Activated B cell treated with CpG ODN at 0.5 μM for 24 hours (primary cell): ENCODE measurements around the gene WDR75. TPM values are rescaled to one million over a fixed set of nuclear protein-coding genes. Genes with fewer than 3 reads are reported as not detected.

ENCODE experiments used
- ATAC-seq: fragments of 200-7000 bp; cut with Tn5 transposase; one replicate; pipeline ENCODE4 v1.10.0; 2021; ENCODE audit warnings: low read depth, mild to moderate bottlenecking, moderate library complexity
- CTCF ChIA-PET: fragments of 350-600 bp; sonication (Branson Sonifier 250); formaldehyde crosslinking; loops from one replicate; lab custom pipeline; 2021; ENCODE audit warnings: antibody characterized with exemption; lab: Charles Lee
- POLR2A ChIA-PET: fragments of 350-600 bp; sonication (Branson Sonifier 250); formaldehyde crosslinking; loops from one replicate; lab custom pipeline; 2021; ENCODE audit warnings: antibody characterized with exemption; lab: Charles Lee
- DNase-seq: peaks from one replicate; pipeline ENCODE4 v3.0.0; 2022
- H3K27ac Mint-ChIP-seq: one replicate; pipeline ENCODE4 v1.8.0; 2020; ENCODE audit warnings: mixed read lengths
- H3K27me3 Mint-ChIP-seq: one replicate; pipeline ENCODE4 v1.8.0; 2021; ENCODE audit warnings: mixed read lengths
- H3K36me3 Mint-ChIP-seq: one replicate; pipeline ENCODE4 v1.8.0; 2021; ENCODE audit warnings: low read depth, mixed read lengths
- H3K4me1 Mint-ChIP-seq: one replicate; pipeline ENCODE4 v1.8.0; 2021; ENCODE audit warnings: mixed read lengths
- H3K4me3 Mint-ChIP-seq: one replicate; pipeline ENCODE4 v1.8.0; 2020; ENCODE audit warnings: mild to moderate bottlenecking, mixed read lengths
- H3K9me3 Mint-ChIP-seq: one replicate; pipeline ENCODE4 v1.8.0; 2020; ENCODE audit warnings: mixed read lengths
- intact Hi-C: fragments of 100-400 bp; cut with micrococcal nuclease; formaldehyde crosslinking; loops from one replicate; pipeline ENCODE4 v1.15.1; 2024
- total RNA-seq: library from RNA; stranded (reverse); gene quantifications from 2 replicates; pipeline ENCODE4 v1.2.3, GENCODE V29; 2022
- TF ChIP-seq, protein P1 (sequence below): fragments of 200-600 bp; IDR thresholded peaks from one replicate; pipeline ENCODE4 v1.8.0; 2022; ENCODE audit warnings: antibody characterized with exemption, mild to moderate bottlenecking

The WDR75 gene
- total RNA-seq, 1 donor from 2014 or later = 61.2 TPM

DNA sequence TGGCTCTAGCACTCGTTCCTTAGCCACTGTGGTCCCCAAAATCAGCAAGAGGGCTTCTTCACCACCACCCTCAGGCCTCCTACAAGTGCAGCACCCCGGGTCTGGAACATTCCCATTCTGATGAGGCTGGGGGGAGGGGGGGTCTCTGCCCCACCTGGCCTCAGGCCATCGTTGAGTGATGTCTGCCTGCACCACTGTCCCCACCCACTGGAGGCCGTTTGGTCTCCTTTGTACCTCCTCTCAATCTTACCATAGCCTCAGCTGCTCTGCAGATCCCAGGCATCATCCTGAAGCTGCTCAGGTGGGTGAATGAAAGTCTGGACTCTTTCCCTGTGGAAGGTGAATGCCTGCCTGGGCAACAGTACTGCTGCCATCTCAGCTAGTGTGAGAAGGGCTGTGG lies 42.3 kb downstream of the WDR75 start:
- DNase-seq (no peak), ATAC-seq (no peak)
- Mint-ChIP-seq H3K9me3 (no peaks in the 10 kb centered on the region), H3K27ac (no peak overlapping the region), H3K36me3 (no peaks in the 10 kb centered on the region), H3K4me3 (no peak overlapping the region), H3K4me1 (no peaks in the 10 kb centered on the region), H3K27me3 (peaks cover 2% of the 10 kb centered on the region)
- CTCF ChIA-PET = no interaction called here
- TF ChIP-seq, protein P1, sequence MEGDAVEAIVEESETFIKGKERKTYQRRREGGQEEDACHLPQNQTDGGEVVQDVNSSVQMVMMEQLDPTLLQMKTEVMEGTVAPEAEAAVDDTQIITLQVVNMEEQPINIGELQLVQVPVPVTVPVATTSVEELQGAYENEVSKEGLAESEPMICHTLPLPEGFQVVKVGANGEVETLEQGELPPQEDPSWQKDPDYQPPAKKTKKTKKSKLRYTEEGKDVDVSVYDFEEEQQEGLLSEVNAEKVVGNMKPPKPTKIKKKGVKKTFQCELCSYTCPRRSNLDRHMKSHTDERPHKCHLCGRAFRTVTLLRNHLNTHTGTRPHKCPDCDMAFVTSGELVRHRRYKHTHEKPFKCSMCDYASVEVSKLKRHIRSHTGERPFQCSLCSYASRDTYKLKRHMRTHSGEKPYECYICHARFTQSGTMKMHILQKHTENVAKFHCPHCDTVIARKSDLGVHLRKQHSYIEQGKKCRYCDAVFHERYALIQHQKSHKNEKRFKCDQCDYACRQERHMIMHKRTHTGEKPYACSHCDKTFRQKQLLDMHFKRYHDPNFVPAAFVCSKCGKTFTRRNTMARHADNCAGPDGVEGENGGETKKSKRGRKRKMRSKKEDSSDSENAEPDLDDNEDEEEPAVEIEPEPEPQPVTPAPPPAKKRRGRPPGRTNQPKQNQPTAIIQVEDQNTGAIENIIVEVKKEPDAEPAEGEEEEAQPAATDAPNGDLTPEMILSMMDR = no peak
- POLR2A ChIA-PET = no interaction called here
- intact Hi-C loops = no loop called here

DNA sequence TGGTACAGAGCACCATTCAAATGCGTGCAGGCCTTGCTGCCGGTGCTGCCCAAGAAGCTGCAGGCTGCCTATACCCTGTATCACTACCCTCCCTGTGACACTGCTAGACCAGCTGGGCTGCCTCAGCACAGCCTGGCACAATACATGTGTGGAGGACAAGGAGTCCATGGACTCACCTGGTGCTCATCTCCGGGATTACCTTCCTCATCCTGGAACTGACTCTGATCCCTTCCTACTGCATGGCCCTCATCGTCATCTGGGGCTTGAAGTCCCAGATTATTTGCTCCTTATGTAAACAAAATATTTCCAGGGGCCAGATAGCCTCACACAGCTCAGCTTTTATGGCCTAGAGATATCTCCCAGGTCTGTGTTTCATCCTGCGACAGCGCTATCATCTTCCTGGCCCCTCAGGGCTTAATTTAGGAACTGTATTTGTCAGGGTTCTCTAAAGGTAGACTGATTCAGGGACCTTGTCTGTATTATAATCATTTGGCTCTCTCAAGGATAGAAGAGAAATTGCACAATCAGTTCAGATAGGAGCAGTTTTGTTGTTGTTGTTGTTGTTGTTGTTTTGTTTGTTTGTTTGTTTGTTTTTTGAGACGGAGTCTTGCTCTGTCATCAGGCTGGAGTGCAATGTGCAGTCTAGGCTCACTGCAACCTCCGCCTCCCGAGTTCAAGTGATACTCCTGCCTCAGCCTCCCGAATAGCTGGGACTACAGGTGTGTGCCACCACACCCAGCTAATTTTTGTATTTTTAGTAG lies 42.9 kb downstream of the WDR75 start:
- TF ChIP-seq, protein P1 = no peak
- Mint-ChIP-seq H3K27me3 (peaks cover 2% of the 10 kb centered on the region), H3K36me3 (no peaks in the 10 kb centered on the region), H3K4me3 (no peak overlapping the region), H3K27ac (no peak overlapping the region), H3K9me3 (no peaks in the 10 kb centered on the region), H3K4me1 (no peaks in the 10 kb centered on the region)
- no peak for ATAC-seq
- DNase-seq = no peak
- intact Hi-C loops = no loop called here
- CTCF ChIA-PET = no interaction called here
- POLR2A ChIA-PET = no interaction called here

DNA sequence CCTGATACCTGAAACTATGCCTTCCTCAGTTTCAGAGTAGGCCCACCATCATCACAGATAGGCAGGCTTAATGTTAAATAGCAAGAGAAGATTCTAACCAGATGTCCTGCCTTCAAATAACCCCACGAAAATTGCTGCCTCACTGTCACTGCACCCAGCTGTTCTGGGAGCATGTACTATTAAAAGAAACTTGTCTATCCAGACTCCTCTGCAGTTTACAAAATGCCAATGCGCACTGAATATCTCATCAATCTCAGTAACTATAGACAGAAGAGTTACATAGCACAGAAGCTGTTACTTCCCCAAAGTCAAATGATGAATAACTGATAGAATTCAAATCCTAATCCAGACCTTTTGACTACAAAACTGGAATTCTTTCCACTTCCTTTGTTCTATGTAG lies 43.9 kb downstream of the WDR75 start:
- H3K9me3 Mint-ChIP-seq = no peaks in the 10 kb centered on the region
- ATAC-seq (no peak), DNase-seq (no peak)
- no peak overlapping the region for H3K4me3 Mint-ChIP-seq
- no peak overlapping the region for H3K27ac Mint-ChIP-seq
- ChIA-PET POLR2A (no interaction called here), CTCF (no interaction called here)
- H3K27me3 Mint-ChIP-seq = peaks cover 2% of the 10 kb centered on the region
- TF ChIP-seq, protein P1 = no peak
- intact Hi-C loops = no loop called here
- no peaks in the 10 kb centered on the region for H3K36me3 Mint-ChIP-seq
- no peaks in the 10 kb centered on the region for H3K4me1 Mint-ChIP-seq

DNA sequence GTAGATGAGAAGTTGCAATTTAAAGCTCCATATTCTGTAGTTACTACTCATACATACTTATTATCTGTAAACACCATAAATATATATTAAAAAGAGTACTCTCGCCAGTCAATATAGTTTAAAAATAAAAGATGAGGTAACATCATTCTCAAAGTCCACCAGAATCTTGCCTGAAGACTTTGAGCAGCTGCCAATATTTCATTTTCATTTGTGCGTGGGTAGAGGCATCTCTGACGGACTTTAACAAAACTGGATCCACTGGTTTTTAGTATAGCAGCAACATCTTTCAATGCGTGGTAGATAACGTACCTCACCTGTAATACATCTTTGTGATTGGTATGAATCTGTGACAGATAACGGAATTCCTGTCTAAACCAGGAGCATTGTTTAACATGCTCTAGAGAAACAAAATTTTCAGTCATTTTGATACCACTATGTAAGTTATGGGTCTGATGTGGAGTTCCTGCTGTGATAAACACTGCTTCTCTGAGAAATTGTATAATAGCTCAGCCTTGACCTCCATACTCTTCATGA lies 45.0 kb downstream of the WDR75 start:
- Mint-ChIP-seq H3K4me3 (no peak overlapping the region), H3K27me3 (peaks cover 4% of the 10 kb centered on the region), H3K36me3 (no peaks in the 10 kb centered on the region), H3K27ac (no peak overlapping the region), H3K4me1 (no peaks in the 10 kb centered on the region), H3K9me3 (no peaks in the 10 kb centered on the region)
- TF ChIP-seq, protein P1 = no peak
- ATAC-seq (no peak), DNase-seq (no peak)
- ChIA-PET POLR2A (no interaction called here), CTCF (no interaction called here)
- intact Hi-C loops = no loop called here

DNA sequence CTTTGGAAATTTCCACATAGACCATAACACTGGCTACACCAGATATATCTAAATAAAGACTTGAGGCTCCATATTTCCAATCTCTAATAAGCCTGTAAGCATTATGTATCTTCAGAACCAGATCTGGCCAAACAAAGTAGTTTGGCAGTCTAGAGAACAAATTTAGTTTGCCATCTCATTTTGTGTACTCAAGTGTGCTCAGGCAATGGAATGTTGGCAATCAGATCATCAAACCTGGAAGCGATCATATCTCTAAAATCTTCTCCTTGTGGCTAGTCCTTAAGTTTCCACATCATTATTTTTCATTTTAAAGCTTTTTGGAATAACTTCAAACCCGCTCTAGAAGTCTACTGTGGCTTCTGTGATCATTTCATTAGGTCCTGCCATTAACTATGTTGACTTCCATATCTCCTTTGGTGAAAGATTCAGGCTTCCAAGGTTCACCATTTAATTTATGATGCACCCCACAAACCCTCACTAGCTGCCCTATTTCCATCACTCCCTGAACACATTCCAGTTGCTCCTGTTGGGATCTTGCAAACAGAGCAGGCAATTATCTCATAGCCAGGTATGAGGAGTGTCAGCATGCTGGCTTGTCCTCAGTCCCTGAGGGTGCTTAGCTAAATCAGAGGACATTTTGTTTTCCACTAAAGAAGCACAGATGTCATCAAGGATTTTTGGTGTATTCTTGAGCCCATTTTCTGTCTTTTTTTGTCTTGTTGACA lies 46.2 kb downstream of the WDR75 start:
- no peaks in the 10 kb centered on the region for H3K4me1 Mint-ChIP-seq
- DNase-seq (no peak), ATAC-seq (no peak)
- no peak overlapping the region for H3K27ac Mint-ChIP-seq
- ChIA-PET POLR2A (no interaction called here), CTCF (no interaction called here)
- peaks cover 5% of the 10 kb centered on the region for H3K27me3 Mint-ChIP-seq
- H3K9me3 Mint-ChIP-seq = no peaks in the 10 kb centered on the region
- TF ChIP-seq, protein P1 = no peak
- H3K4me3 Mint-ChIP-seq = no peak overlapping the region
- H3K36me3 Mint-ChIP-seq = no peaks in the 10 kb centered on the region
- intact Hi-C loops = no loop called here
